CD4-positive, alpha-beta T cell treated with Interleukin-21 for 1 hour (primary cell): ENCODE measurements around the gene SULT6B1.
"Not testable (repeated sequence)": the region's sequence is repeated elsewhere in the genome, so short reads cannot be mapped to it uniquely, and the experiment has no call there.

Experiments used
- DNase-seq: peaks from one replicate; pipeline ENCODE4 v3.0.0-alpha.2; 2020

Gene SULT6B1, protein sequence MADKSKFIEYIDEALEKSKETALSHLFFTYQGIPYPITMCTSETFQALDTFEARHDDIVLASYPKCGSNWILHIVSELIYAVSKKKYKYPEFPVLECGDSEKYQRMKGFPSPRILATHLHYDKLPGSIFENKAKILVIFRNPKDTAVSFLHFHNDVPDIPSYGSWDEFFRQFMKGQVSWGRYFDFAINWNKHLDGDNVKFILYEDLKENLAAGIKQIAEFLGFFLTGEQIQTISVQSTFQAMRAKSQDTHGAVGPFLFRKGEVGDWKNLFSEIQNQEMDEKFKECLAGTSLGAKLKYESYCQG

DNA sequence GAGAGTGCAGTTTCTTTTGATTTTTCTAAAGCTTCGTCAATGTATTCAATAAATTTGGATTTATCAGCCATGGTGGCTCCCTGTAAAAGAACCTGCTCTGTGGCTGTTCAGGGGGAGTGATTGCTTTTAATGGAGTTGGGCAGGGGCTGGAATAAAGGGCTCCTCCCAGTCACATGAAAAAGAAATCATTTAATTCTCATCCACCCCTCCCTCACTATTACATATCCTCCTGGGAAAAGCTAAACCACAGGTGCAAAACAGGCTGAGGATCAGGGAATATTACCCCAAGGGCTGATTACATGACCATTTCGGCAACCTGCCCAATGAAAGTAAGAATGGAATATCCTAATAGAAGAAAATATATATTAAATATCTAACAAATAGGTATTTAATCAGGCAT, at the start of gene SULT6B1:
SULT6B1 (minus strand) TSS at position 101 of the 400 bp plus-strand sequence; CDS start at position 71, 30 bp downstream.
- no peak for DNase-seq

DNA sequence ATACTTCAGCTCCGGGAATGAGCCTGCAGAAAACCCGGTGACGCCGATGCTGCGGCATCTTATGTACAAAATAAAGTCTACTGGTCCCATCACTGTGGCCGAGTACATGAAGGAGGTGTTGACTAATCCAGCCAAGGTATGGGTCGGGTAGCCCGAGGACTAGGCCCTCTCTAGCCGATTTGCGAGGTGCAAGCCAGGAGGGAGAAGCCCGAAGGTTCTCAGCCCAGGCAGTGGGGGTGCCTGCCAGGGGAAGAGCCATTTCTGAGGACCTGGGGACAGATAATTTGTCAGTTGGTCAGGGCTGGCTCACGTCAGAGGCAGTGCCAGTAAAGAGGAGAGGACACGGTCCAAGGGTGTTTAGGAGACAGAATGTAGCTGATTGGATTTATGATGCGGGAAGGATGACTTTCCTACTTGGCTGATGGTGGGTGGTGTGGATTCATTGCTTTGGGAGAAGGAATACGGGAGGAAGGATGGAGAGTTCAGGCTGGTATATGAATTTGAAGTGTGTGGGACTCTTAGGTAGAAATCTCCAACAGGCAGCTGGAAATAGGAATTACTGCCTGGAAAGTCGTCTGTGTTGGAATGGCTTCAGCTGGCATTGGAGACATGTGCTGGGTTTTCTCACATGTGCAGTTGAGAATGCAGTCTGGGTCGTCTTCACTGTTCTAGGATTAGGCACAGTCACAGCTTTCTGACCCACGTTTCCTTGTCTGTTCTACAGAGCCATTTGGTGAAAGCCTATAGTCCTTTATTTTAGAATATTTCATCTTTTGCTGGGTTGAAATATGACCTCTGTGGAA, 43.9 kb upstream of the SULT6B1 start:
- no peak for DNase-seq

DNA sequence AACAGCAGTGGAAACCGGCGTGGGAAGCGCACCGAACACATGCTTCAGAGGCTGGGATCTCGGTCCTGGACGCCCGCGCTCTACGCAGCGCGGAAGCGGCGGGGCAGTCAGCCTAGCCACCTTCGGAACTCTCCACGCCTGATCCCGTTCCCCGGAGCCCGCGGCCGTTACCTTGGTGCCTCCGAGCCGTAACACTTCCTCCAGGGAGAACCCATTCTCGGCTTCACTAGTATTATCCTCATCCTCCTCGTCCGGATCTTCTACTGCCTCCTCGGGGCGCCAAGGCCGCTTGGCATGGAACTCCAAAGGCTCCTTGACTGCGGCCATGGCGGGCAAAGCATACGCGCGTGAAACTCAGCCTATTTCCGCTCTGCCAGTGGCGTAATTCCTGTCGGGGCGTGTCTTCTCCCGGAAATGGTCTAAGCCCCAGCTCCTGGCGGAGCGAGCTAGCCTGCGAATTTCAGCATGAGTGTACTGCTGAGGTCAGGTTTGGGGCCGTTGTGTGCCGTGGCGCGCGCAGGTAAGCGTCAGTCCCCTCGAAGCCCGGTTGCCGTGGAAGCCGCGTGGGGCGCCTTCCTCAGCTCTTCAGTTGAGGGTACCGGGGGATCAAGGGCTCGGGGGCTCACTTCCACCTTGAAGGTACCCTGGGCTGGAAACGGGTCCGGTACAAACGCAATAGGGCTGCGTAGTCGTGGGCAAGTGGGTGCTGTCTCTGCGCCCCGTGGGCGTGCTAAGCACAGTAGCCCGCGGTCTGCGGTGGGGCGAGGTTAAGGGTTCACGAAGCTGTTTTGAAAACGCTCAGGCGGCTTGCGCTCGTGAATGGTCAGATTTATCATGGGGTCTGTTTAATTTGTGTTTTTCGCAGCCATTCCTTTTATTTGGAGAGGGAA, 43.0 kb upstream of the SULT6B1 start, which contains the start of the genes CEBPZ and NDUFAF7:
CEBPZ (minus strand) TSS at position 356 of the 890 bp plus-strand sequence; CDS start at position 327, 29 bp downstream.
NDUFAF7 (plus strand) TSS at position 418 of the 890 bp plus-strand sequence; CDS start at position 466, 48 bp downstream.
- peak; percentile 90 for DNase-seq

DNA sequence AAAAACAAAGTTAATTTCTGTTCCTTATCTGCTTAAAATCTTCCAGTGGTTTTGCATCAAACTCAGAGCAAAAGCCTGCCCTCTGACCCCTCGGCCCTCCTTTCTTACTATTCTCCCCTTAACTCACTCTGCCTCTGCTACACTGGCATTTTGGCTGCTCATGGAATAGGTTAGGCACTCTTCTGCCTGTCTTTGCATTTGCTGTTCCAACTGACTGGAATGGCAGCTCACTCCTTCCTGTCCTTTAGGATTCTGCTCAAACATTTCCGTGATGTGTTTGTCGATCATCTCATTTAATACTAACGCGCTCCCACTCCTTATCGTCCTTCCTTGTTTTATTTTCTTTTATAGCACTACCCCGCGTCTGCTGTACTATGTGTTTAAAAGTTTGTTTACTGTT, 42.1 kb upstream of the SULT6B1 start:
- no peak for DNase-seq

DNA sequence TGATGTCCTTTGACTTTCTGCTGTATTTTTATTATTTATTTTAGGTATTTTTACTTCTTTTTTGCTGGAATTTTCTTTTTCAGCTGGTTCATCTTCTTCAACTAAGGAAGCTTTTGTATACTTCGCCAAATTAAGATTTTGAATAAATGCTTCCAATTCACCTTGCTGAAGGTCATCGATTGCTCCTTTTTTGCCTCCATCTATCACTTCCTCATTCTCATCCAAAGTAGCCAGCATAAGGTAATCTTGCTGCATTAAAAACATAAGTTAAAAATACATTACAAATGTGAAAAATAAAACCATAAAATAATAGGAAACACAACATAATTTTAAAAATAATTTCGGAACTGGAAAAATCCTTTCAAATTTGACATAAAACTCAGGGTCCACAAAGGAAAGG, 40.3 kb upstream of the SULT6B1 start:
- DNase-seq: no peak

DNA sequence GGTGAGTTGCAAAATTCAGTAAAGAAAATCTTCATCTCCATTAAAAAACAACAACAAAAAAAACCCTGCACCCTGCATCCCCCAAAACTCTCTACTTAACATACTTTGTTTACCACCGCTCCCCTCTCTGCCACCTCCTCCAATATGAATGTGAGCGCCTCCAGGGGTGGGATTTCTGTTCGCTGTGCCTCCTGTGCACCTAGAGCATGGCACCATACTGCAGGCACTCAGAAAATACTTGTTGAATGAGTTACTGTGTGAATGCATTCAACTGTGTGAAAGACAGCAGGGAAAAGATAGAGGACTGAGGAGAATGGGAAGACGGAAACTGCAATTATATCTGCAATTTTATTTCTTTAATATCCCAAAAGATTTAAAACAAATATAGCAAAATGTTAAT, 38.4 kb upstream of the SULT6B1 start:
- DNase-seq: no peak

DNA sequence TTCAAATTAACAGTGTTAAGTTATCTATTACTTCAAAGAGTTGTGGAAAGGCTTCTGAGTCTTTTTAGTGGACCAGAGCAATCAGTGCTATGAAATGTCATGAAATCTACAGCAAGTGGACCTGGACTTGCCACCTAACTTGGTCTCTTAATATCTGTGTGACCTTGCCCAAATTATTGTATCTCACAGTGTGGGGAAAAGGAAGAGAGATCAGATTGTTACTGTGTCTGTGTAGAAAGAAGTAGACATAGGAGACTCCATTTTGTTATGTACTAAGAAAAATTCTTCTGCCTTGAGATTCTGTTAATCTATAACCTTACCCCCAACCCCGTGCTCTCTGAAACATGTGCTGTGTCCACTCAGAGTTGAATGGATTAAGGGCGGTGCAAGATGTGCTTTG, 36.7 kb upstream of the SULT6B1 start:
- not testable (repeated sequence) for DNase-seq

DNA sequence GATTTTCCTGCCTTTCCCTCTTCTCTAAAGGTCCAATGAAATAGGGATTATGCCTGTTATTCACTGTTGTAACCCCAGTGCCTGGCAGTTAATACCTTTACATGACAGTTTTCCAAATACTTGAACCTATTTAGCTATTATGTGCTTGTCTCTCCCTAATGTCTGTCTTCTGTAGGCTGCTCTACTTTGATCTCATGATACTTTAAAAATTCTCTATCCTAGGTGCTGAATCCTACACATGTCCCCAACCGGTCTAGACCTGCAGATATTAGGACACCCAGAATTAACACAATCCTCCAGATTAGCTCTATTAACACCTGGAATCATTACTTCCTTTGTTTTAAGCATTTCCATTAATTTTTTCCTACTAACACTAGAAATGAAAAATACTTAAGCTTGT, 35.6 kb upstream of the SULT6B1 start:
- DNase-seq: no peak

DNA sequence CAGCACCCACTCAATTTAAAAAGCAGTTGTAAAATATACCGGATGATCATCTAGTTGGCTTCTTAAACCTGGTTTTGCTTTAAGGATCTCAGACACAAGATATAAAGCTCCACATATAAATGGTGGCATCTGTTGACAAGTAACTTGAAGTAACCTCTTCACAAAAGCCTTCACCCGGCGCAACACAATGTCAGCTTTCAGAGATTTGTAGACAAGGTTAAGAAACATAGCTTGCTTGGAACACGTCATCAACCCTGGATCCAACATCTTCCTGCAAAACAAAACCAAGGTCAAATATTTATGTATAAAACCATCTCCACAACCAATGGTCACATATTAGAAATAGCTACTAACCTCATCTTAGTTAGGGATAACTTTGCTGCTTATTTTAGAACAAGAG, 34.7 kb upstream of the SULT6B1 start:
- no peak for DNase-seq

DNA sequence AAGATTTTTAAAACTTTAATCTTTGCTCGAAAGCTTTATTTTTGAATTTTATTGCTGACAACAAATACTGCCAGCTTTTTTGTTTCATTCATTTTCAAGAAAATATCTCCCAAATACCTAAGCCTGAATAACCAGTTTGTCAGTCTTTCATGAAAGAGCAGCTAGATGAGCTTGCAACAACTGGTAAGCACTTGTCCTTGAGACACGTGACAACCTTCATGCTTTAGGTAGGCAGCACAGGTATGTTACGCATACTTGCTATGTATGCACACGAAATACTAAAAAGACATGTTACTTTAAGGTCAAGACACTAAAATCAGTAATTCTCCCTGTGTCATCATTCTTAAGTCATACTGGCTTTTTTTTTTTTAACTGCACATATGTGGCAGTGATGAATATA, 30.6 kb upstream of the SULT6B1 start:
- DNase-seq: no peak

DNA sequence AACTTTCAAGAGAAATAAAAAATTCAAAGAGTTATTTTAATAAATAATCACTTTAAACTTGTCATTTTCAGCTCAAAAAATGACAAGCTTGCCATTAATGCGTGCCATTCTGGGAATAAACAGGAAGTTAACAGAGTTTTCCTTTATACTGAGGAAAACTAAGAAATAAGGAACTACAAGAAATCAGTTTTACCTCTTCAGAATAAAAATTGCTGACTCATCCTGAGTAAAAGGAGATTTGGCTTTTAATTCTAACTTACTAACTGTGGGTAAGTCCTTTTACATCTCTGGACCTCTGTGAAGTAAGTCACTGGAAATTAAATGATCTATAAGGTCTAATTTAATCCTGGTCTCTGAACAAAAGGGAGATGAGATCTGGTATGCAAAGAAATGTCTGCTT, 26.8 kb upstream of the SULT6B1 start:
- DNase-seq: no peak

DNA sequence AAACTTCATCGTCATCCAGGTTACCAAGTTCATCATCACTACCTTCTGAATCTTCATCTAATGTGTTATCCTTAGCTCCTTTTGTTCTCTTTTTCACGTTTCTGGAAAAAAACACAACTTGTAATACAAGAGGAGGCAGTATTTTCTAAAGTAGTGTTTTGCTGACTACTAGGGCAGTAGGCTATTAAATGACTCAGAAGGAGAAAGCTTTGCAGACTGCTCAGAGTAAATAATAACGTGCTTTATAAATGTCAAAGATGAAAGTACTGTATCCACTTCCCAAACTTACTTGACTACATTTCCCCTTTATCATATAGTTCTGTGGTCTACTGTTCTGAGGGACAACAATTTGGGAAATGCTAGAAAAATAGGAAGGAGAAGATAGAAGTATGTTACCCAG, 23.5 kb upstream of the SULT6B1 start:
- DNase-seq: no peak

DNA sequence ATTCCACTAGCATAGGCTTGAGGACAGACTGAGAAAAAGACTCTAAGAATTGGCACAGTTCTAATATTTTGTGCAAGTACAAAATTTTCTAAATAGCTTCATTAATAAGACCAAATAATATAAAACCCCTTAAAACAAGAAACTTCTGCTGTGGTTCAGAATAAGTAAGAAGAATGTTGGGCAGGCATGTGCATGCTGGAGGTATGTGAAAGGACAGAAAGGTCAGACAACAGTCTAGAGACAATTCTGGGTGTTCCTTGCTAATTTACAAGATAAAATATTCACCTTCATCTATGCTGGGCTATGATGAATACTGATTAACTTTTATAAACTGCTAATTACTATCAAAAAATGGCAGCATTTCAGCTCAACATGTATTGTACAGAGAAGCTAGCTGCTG, 22.7 kb upstream of the SULT6B1 start:
- no peak for DNase-seq

DNA sequence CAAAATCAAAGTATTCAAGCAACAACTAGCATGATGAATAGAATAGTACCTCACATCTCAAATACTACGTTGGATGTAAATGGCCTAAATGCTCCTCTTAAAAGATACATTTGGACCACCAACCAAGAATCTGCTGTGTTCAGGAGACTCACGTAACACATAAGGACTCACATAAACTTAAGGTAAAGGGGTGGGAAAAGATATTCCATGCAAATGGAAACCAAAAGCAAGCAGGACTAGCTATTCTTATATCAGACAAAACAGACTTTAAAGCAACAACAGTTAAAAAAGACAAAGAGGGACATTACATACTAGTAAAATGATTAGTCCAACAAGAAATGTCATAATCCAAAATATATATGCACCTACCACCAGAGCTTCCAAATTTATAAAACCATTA, 18.3 kb upstream of the SULT6B1 start:
- not testable (repeated sequence) for DNase-seq

DNA sequence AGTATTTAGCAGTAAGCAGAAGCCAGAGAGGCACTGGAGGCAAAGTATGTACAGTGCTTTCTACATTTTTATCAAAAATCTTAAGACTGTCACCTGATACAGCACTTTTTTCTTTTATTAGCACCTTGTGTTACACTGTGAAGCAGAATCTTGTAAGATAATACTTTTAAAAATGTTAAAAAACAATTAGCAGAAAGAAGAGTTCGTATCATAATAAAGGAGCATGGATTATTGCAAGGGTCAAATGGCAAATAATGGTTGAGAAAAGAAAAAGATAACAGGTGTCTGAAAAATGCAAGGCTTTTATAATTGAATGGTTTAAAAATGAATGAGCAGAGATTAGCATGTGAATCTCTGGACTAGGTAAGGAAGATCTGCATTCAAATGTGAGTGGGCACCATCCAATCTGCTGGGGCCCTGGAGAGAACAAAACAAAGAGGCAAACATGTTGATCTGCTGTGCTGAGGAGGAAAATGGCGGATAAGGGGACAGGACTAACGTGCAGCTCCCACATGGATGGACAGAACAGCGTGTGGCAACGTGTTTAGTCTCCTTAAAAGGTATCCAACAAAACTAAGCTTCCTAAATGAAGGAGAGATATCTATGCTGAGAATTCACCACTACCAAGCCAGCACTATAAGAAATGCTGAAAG, 17.3 kb upstream of the SULT6B1 start:
- DNase-seq: no peak

DNA sequence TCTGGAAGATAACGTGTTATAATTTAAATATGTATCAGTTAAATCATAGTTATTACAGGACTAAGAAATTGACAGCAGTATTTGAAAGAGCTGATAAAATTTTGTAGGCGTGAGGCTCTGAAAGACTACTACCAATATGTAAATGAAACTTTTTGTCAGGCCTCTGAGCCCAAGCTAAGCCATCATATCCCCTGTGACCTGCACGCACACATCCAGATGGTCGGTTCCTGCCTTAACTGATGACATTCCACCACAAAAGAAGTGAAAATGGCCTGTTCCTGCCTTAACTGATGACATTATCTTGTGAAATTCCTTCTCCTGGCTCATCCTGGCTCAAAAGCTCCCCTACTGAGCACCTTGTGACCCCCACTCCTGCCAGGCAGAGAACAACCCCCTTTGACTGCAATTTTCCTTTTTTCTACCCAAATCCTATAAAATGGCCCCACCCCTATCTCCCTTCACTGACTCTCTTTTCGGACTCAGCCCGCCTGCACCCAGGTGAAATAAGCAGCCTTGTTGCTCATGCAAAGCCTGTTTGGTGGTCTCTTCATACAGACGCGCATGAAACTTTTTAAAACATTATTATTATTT, 16.7 kb upstream of the SULT6B1 start:
- DNase-seq: not testable (repeated sequence)

DNA sequence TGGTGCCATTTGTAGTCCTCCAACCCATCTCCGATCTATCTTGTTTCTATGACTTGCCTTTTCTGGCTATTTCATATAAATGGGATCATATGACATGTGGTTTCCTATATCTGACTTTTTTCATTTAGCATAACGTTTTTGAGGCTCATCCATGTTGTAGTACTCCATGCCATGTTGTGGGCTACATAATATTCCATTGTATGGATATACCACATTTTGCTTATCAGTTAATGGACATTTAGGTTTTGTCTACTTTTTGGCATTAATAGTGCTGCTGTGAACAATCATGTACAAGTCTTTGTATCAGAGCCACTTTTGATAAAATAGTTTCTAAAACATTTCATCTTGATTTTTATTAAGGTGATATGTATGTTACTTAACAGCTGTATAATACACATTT, 15.2 kb upstream of the SULT6B1 start:
- DNase-seq: no peak

DNA sequence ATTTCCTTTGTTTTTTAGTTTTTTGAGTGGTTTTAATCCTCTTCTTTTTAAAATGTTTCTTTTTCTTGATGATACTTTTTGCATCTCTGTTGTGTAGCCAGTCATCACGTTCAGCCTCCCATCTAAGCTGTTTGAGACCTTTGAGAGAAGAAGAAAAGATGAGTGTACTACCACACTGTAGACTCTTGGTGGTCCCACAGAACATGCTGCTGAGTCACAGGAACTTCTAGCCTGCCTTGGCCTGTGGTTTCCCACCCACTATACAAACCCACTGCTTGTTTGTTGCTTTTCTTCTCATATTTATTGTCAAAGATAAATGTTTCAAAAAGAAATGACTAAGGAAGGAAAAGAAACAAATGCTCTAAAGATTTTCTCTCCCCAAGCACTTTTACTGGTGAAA, 13.3 kb upstream of the SULT6B1 start:
- peak; percentile 26 for DNase-seq

DNA sequence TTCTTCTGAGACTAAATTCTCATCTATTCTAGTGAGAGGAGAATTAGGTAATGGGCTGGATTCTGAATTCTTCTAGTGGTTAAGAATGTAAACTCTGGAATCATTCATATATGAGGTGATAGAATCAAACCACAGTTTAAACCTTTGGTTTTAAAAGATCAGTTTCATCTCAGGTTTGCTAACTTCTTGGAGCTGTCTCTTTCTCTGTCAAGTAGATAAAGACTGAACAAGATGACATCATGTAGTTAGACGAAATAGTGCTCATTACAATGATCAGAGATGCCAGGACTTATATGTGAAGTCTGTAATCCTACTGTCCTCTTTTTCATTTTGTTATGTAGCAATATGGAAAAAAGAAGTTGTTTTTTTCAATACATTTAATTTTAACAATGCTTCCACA, 12.7 kb upstream of the SULT6B1 start:
- no peak for DNase-seq

DNA sequence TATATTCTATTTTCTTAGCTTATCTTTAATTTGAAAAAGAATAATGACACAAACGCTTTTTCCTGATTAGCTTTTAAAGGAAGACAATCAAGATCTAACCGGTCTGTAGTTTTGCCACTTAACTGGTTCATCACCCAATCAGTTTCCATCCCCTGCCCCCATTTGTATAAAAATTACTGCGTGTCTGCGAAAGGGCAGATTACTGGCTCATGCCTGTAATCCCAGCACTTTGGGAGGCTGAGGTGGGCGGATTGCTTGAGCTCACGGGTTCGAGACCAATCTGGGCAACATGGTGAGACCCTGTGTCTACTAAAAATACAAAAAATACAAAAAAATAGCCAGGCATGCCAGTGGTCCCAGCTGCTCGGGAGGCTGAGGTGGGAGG, 10.2 kb upstream of the SULT6B1 start:
- no peak for DNase-seq

DNA sequence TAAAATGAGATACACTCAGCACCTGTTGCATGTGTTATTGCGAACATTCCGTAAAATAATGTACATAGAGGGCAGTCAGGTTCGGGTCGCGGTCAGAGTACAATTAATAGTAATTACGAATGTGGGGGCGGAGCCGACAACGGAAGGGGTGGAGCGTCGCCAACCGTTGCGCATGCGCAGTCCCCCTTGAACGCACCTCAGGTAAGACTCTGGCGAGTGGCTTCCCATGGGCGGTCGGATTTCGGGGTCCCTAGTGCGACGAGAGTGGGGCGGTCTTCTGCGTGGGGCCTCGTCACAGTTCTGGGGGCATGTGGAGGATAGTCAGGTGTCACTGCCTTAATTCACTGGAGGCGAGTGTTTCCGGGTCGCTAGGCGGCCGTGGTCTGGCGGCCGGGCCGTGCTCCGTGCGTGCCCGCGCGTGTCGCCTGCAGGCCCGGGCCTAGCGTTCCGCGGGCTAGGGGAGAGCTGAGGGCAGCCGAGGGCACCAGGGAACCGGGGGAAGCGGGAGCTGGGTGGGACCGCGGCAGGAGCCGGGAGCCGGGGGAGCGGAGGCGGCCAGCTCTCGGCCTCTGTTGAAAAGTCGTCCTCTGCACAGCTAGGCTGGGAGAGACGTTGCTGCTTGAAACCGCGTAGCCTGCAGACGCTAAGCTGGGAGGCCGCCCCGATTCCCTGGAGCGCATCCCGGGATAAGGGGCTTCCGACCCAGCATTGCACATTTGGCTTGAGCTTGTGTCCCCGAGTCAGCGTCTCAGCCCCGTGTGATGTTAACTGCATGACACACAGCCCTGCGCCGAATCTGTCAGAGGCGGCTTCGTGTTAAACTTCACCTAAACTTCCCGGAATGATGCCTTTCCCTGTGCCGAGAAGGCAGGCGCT, 8.1 kb upstream of the SULT6B1 start, which contains the start of gene CEBPZOS:
CEBPZOS (plus strand) TSS at position 177 of the 876 bp plus-strand sequence. CDS start 3,209 bp downstream, outside the sequence.
- DNase-seq: peak; percentile 93
